ENCODE measurements around the gene SIGLEC8. TPM values are rescaled to one million over a fixed set of nuclear protein-coding genes. Genes with fewer than 3 reads are reported as not detected.
A peak's percentile ranks its signal among the peaks of the same experiment; 100 is the strongest.
"Not testable (repeated sequence)": the region's sequence is repeated elsewhere in the genome, so short reads cannot be mapped to it uniquely, and the experiment has no call there.

SIGLEC8 gene
- total and polyA plus RNA-seq, 2 donors: 2.1 TPM

- peaks cover under 1 to 11% of the 10 kb centered on the region in 2 donors for H3K27me3 ChIP-seq (ENCODE audit: control insufficient read depth in 2 of 2, insufficient read depth in 1 of 2, low read length in 1 of 2)
- H3K4me1 ChIP-seq (ENCODE audit: control insufficient read depth in 2 of 2, insufficient read depth in 2 of 2, low read length in 2 of 2): peaks cover 0 to 4% of the 10 kb centered on the region in 2 donors
- no peak overlapping the region for H3K4me3 ChIP-seq (ENCODE audit: low read length in 2 of 2)
- H3K9me3 ChIP-seq (ENCODE audit: control insufficient read depth in 2 of 2, insufficient read depth in 1 of 2, low read length in 1 of 2): no peaks in the 10 kb centered on the region
- no peak overlapping the region for H3K27ac ChIP-seq (ENCODE audit: low read depth in 1 of 2, low read length in 1 of 2)
- 58% methylated on average over 4 of the region's 4 CpGs for WGBS
- no peak for DNase-seq (ENCODE audit: low read depth in 6 of 9, low spot score in 9 of 9)
- no peaks in the 10 kb centered on the region for H3K36me3 ChIP-seq (ENCODE audit: control insufficient read depth in 2 of 2, insufficient read depth in 2 of 2, low read length in 1 of 2)
Observed at GRCh38 chr19:51467864-51468544, 9.8 kb upstream of the SIGLEC8 start.

GRCh38 chr19:51466723-51467122 lies 8.5 kb upstream of the SIGLEC8 start:
- no peak overlapping the region for H3K4me3 ChIP-seq (ENCODE audit: low read length in 2 of 2)
- no peak for DNase-seq (ENCODE audit: low read depth in 6 of 9, low spot score in 9 of 9)
- H3K27me3 ChIP-seq (ENCODE audit: control insufficient read depth in 2 of 2, insufficient read depth in 1 of 2, low read length in 1 of 2): peaks cover 2 to 19% of the 10 kb centered on the region in 2 donors
- peaks cover 0 to 4% of the 10 kb centered on the region in 2 donors for H3K4me1 ChIP-seq (ENCODE audit: control insufficient read depth in 2 of 2, insufficient read depth in 2 of 2, low read length in 2 of 2)
- WGBS: 65% methylated on average over 3 of the region's 3 CpGs
- H3K9me3 ChIP-seq (ENCODE audit: control insufficient read depth in 2 of 2, insufficient read depth in 1 of 2, low read length in 1 of 2): no peaks in the 10 kb centered on the region
- H3K27ac ChIP-seq (ENCODE audit: low read depth in 1 of 2, low read length in 1 of 2): no peak overlapping the region
- H3K36me3 ChIP-seq (ENCODE audit: control insufficient read depth in 2 of 2, insufficient read depth in 2 of 2, low read length in 1 of 2): no peaks in the 10 kb centered on the region

GRCh38 chr19:51463976-51464581 lies 5.8 kb upstream of the SIGLEC8 start:
- H3K9me3 ChIP-seq (ENCODE audit: control insufficient read depth in 2 of 2, insufficient read depth in 1 of 2, low read length in 1 of 2); H3K4me1 ChIP-seq (ENCODE audit: control insufficient read depth in 2 of 2, insufficient read depth in 2 of 2, low read length in 2 of 2); H3K36me3 ChIP-seq (ENCODE audit: control insufficient read depth in 2 of 2, insufficient read depth in 2 of 2, low read length in 1 of 2); H3K4me3 ChIP-seq (ENCODE audit: low read length in 2 of 2); H3K27ac ChIP-seq (ENCODE audit: low read depth in 1 of 2, low read length in 1 of 2); DNase-seq (ENCODE audit: low read depth in 6 of 9, low spot score in 9 of 9): not testable (repeated sequence)
- peaks cover 2 to 21% of the 10 kb centered on the region in 2 donors for H3K27me3 ChIP-seq (ENCODE audit: control insufficient read depth in 2 of 2, insufficient read depth in 1 of 2, low read length in 1 of 2)
- 29% methylated on average over 14 of the region's 33 CpGs for WGBS

- H3K4me1 ChIP-seq (ENCODE audit: control insufficient read depth in 2 of 2, insufficient read depth in 2 of 2, low read length in 2 of 2): no peaks in the 10 kb centered on the region
- peaks cover 2 to 21% of the 10 kb centered on the region in 2 donors for H3K27me3 ChIP-seq (ENCODE audit: control insufficient read depth in 2 of 2, insufficient read depth in 1 of 2, low read length in 1 of 2)
- H3K27ac ChIP-seq (ENCODE audit: low read depth in 1 of 2, low read length in 1 of 2): no peak overlapping the region
- no peak for DNase-seq (ENCODE audit: low read depth in 6 of 9, low spot score in 9 of 9)
- WGBS: 91% methylated on average over 10 of the region's 10 CpGs
- H3K9me3 ChIP-seq (ENCODE audit: control insufficient read depth in 2 of 2, insufficient read depth in 1 of 2, low read length in 1 of 2): no peaks in the 10 kb centered on the region
- H3K36me3 ChIP-seq (ENCODE audit: control insufficient read depth in 2 of 2, insufficient read depth in 2 of 2, low read length in 1 of 2): no peaks in the 10 kb centered on the region
- no peak overlapping the region for H3K4me3 ChIP-seq (ENCODE audit: low read length in 2 of 2)
Observed at GRCh38 chr19:51462681-51463080, 4.4 kb upstream of the SIGLEC8 start.

- no peak overlapping the region for H3K27ac ChIP-seq (ENCODE audit: low read depth in 1 of 2, low read length in 1 of 2)
- H3K9me3 ChIP-seq (ENCODE audit: control insufficient read depth in 2 of 2, insufficient read depth in 1 of 2, low read length in 1 of 2): no peaks in the 10 kb centered on the region
- H3K36me3 ChIP-seq (ENCODE audit: control insufficient read depth in 2 of 2, insufficient read depth in 2 of 2, low read length in 1 of 2): no peaks in the 10 kb centered on the region
- no peaks in the 10 kb centered on the region for H3K4me1 ChIP-seq (ENCODE audit: control insufficient read depth in 2 of 2, insufficient read depth in 2 of 2, low read length in 2 of 2)
- no peak overlapping the region for H3K4me3 ChIP-seq (ENCODE audit: low read length in 2 of 2)
- WGBS: 93% methylated on average over 7 of the region's 7 CpGs
- H3K27me3 ChIP-seq (ENCODE audit: control insufficient read depth in 2 of 2, insufficient read depth in 1 of 2, low read length in 1 of 2): peaks cover 2 to 21% of the 10 kb centered on the region in 2 donors
- no peak for DNase-seq (ENCODE audit: low read depth in 6 of 9, low spot score in 9 of 9)
Observed at GRCh38 chr19:51462276-51462675, 4.0 kb upstream of the SIGLEC8 start.

GRCh38 chr19:51461723-51462161 lies 3.5 kb upstream of the SIGLEC8 start:
- Histone ChIP-seq H3K27me3 (ENCODE audit: control insufficient read depth in 2 of 2, insufficient read depth in 1 of 2, low read length in 1 of 2) (peaks cover 2 to 21% of the 10 kb centered on the region in 2 donors), H3K27ac (ENCODE audit: low read depth in 1 of 2, low read length in 1 of 2) (no peak overlapping the region), H3K4me3 (ENCODE audit: low read length in 2 of 2) (no peak overlapping the region), H3K9me3 (ENCODE audit: control insufficient read depth in 2 of 2, insufficient read depth in 1 of 2, low read length in 1 of 2) (no peaks in the 10 kb centered on the region), H3K36me3 (ENCODE audit: control insufficient read depth in 2 of 2, insufficient read depth in 2 of 2, low read length in 1 of 2) (no peaks in the 10 kb centered on the region), H3K4me1 (ENCODE audit: control insufficient read depth in 2 of 2, insufficient read depth in 2 of 2, low read length in 2 of 2) (no peaks in the 10 kb centered on the region)
- no peak for DNase-seq (ENCODE audit: low read depth in 6 of 9, low spot score in 9 of 9)
- WGBS: 70% methylated on average over 8 of the region's 8 CpGs

GRCh38 chr19:51460164-51460992 lies 2.1 kb upstream of the SIGLEC8 start:
- no peak overlapping the region for H3K4me3 ChIP-seq (ENCODE audit: low read length in 2 of 2)
- no peak overlapping the region for H3K27ac ChIP-seq (ENCODE audit: low read depth in 1 of 2, low read length in 1 of 2)
- peak in 2 of 9 donors; percentile 21 to 38 for DNase-seq (ENCODE audit: low read depth in 6 of 9, low spot score in 9 of 9)
- H3K4me1 ChIP-seq (ENCODE audit: control insufficient read depth in 2 of 2, insufficient read depth in 2 of 2, low read length in 2 of 2): no peaks in the 10 kb centered on the region
- H3K36me3 ChIP-seq (ENCODE audit: control insufficient read depth in 2 of 2, insufficient read depth in 2 of 2, low read length in 1 of 2): no peaks in the 10 kb centered on the region
- peaks cover 2 to 21% of the 10 kb centered on the region in 2 donors for H3K27me3 ChIP-seq (ENCODE audit: control insufficient read depth in 2 of 2, insufficient read depth in 1 of 2, low read length in 1 of 2)
- WGBS: 75% methylated on average over 13 of the region's 13 CpGs
- no peaks in the 10 kb centered on the region for H3K9me3 ChIP-seq (ENCODE audit: control insufficient read depth in 2 of 2, insufficient read depth in 1 of 2, low read length in 1 of 2)

GRCh38 chr19:51458899-51459505 lies 748 bp upstream of the SIGLEC8 start:
- H3K36me3 ChIP-seq (ENCODE audit: control insufficient read depth in 2 of 2, insufficient read depth in 2 of 2, low read length in 1 of 2): no peaks in the 10 kb centered on the region
- DNase-seq (ENCODE audit: low read depth in 6 of 9, low spot score in 9 of 9): no peak
- no peak overlapping the region for H3K27ac ChIP-seq (ENCODE audit: low read depth in 1 of 2, low read length in 1 of 2)
- no peak overlapping the region for H3K4me3 ChIP-seq (ENCODE audit: low read length in 2 of 2)
- H3K4me1 ChIP-seq (ENCODE audit: control insufficient read depth in 2 of 2, insufficient read depth in 2 of 2, low read length in 2 of 2): no peaks in the 10 kb centered on the region
- H3K27me3 ChIP-seq (ENCODE audit: control insufficient read depth in 2 of 2, insufficient read depth in 1 of 2, low read length in 1 of 2): peaks cover 2 to 16% of the 10 kb centered on the region in 2 donors
- 90% methylated on average over 14 of the region's 14 CpGs for WGBS
- no peaks in the 10 kb centered on the region for H3K9me3 ChIP-seq (ENCODE audit: control insufficient read depth in 2 of 2, insufficient read depth in 1 of 2, low read length in 1 of 2)

Data from thymus (tissue), 11 donors.